CD8-positive, alpha-beta memory T cell (primary cell): Measurements from ENCODE around the gene LTB4R. TPM values are rescaled to one million over a fixed set of nuclear protein-coding genes. Genes with fewer than 3 reads are reported as not detected.
A peak's percentile ranks its signal among the peaks of the same experiment; 100 is the strongest.

Experiments
- CTCF ChIA-PET: fragments of 350-600 bp; sonication (Branson Sonifier 250); formaldehyde crosslinking; loops from one replicate; lab custom pipeline; 2021; ENCODE audit warnings: antibody characterized with exemption; lab: Charles Lee
- POLR2A ChIA-PET: fragments of 350-600 bp; sonication (Branson Sonifier 250); formaldehyde crosslinking; loops from one replicate; lab custom pipeline; 2021; ENCODE audit warnings: antibody characterized with exemption; lab: Charles Lee
- DNase-seq, 5 donors: peaks; one replicate each; pipeline versions ENCODE4 v3.0.0 to v3.0.0-alpha.2; 2020 to 2022; ENCODE audit warnings: mixed read lengths in 1 of 5
- H3K27ac ChIP-seq: one replicate; pipeline ENCODE4 v1.7.0; 2013; ENCODE audit warnings: low read depth, mild to moderate bottlenecking, low read length, moderate library complexity
- H3K27me3 ChIP-seq: 2 replicates; pipeline ENCODE4 v1.7.0; 2013; ENCODE audit warnings: low read length, mild to moderate bottlenecking; ENCODE audit not compliant: insufficient read depth, poor library complexity, severe bottlenecking
- H3K36me3 ChIP-seq: 2 replicates; pipeline ENCODE4 v1.7.0; 2013; ENCODE audit warnings: mild to moderate bottlenecking, low read length, moderate library complexity; ENCODE audit not compliant: insufficient read depth
- H3K4me1 ChIP-seq: 2 replicates; pipeline ENCODE4 v1.7.0; 2013; ENCODE audit warnings: mild to moderate bottlenecking, low read length, moderate library complexity; ENCODE audit not compliant: insufficient read depth
- H3K4me3 ChIP-seq: 2 replicates; pipeline ENCODE4 v1.7.0; 2013; ENCODE audit warnings: mild to moderate bottlenecking, low read length
- H3K9me3 ChIP-seq: 2 replicates; pipeline ENCODE4 v1.7.0; 2013; ENCODE audit warnings: mild to moderate bottlenecking, low read length
- H3K27ac Mint-ChIP-seq, 8 donors: one replicate each; pipeline ENCODE4 v1.8.0; 2020 to 2021; ENCODE audit warnings: mixed read lengths in 8 of 8, mild to moderate bottlenecking in 6 of 8, inconsistent platforms in 3 of 8, moderate library complexity in 3 of 8
- H3K27me3 Mint-ChIP-seq, 2 donors: one replicate each; pipeline ENCODE4 v1.8.0; 2020 to 2021; ENCODE audit warnings: mixed read lengths in 2 of 2, mild to moderate bottlenecking in 1 of 2, moderate library complexity in 1 of 2
- H3K36me3 Mint-ChIP-seq, 3 donors: one replicate each; pipeline ENCODE4 v1.8.0; 2020 to 2021; ENCODE audit warnings: mixed read lengths in 3 of 3, inconsistent platforms in 1 of 3, mild to moderate bottlenecking in 1 of 3
- H3K4me1 Mint-ChIP-seq, 3 donors: one replicate each; pipeline ENCODE4 v1.8.0; 2020 to 2021; ENCODE audit warnings: mixed read lengths in 3 of 3, inconsistent platforms in 1 of 3, mild to moderate bottlenecking in 1 of 3
- H3K4me3 Mint-ChIP-seq, 7 donors: one replicate each; pipeline ENCODE4 v1.8.0; 2020 to 2021; ENCODE audit warnings: mixed read lengths in 7 of 7, mild to moderate bottlenecking in 6 of 7, moderate library complexity in 4 of 7, inconsistent platforms in 2 of 7
- H3K9me3 Mint-ChIP-seq, 5 donors: one replicate each; pipeline ENCODE4 v1.8.0; 2020 to 2022; ENCODE audit warnings: mixed read lengths in 5 of 5, mild to moderate bottlenecking in 3 of 5, moderate library complexity in 2 of 5, inconsistent platforms in 1 of 5
- polyA plus RNA-seq: library from polyadenylated mRNA; unstranded; fragments of 300-500 nt; fragmentation: Illumina TruSeq; gene quantifications from one replicate; pipeline ENCODE4 v1.2.3, GENCODE V29; 2021
- total RNA-seq, 2 experiments: library from RNA; stranded (reverse); gene quantifications; one replicate each; pipeline ENCODE4 v1.2.3, GENCODE V29; 2021

LTB4R gene
- total and polyA plus RNA-seq, 3 experiments from 2014 or later = 9.8 to 12.3 (median 10.3) TPM

GRCh38 chr14:24267516-24267915, 43.8 kb upstream of the LTB4R start:
- H3K27me3 ChIP-seq = no peaks in the 10 kb centered on the region
- DNase-seq = no peak
- no peak overlapping the region for H3K27ac ChIP-seq
- Mint-ChIP-seq H3K36me3 (peaks cover 7 to 60% (median 10%) of the 10 kb centered on the region in 3 donors), H3K27ac (peak overlapping the region in 1 of 8 donors; percentile 78), H3K9me3 (no peaks in the 10 kb centered on the region), H3K4me1 (peaks cover 22 to 25% (median 24%) of the 10 kb centered on the region in 3 donors), H3K4me3 (peak overlapping the region in 2 of 7 donors; percentile 46 to 79), H3K27me3 (peaks cover 0 to 3% of the 10 kb centered on the region in 2 donors)
- H3K36me3 ChIP-seq = peaks cover 22% of the 10 kb centered on the region
- no peak overlapping the region for H3K4me3 ChIP-seq
- H3K9me3 ChIP-seq = no peaks in the 10 kb centered on the region
- ChIA-PET POLR2A (no interaction called here), CTCF (interaction anchor here (5.4 kb wide), 1 partner anchor 23 kb away, joined by 94 read pairs; the partner anchor contains the start of gene TINF2)
- peaks cover 14% of the 10 kb centered on the region for H3K4me1 ChIP-seq

DNA sequence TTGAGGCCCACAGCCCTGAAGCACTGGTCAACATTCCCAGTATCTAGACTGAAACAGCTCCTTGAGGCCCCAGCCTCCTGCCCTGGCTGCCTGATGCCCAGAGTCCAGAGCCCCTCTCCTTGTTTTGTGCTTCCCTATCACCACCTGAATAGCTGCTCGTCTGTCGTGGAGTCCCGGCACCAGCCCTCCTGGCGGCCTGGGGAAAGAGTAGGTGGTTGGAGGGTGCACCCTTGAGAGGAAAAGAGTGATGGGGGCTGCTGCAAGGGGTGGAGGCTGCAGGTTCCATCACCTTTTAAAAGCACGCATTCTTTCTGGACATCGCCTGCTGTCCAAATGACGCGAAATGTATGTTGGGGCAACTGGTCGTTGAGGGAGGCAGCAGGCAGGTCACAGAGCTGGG, 43.1 kb upstream of the LTB4R start:
- Histone ChIP-seq H3K36me3 (peaks cover 22% of the 10 kb centered on the region), H3K4me1 (peaks cover 19% of the 10 kb centered on the region), H3K4me3 (no peak overlapping the region), H3K27ac (no peak overlapping the region), H3K27me3 (no peaks in the 10 kb centered on the region), H3K9me3 (no peaks in the 10 kb centered on the region)
- Mint-ChIP-seq H3K4me3 (no peak overlapping the region), H3K9me3 (no peaks in the 10 kb centered on the region), H3K27me3 (peaks cover 0 to 5% of the 10 kb centered on the region in 2 donors), H3K27ac (no peak overlapping the region), H3K36me3 (peaks cover 7 to 59% (median 9%) of the 10 kb centered on the region in 3 donors), H3K4me1 (peaks cover 27 to 29% (median 29%) of the 10 kb centered on the region in 3 donors)
- ChIA-PET CTCF (interaction anchor here (5.4 kb wide), 1 partner anchor 24 kb away, joined by 94 read pairs; the partner anchor contains the start of gene TINF2), POLR2A (no interaction called here)
- DNase-seq = no peak

DNA sequence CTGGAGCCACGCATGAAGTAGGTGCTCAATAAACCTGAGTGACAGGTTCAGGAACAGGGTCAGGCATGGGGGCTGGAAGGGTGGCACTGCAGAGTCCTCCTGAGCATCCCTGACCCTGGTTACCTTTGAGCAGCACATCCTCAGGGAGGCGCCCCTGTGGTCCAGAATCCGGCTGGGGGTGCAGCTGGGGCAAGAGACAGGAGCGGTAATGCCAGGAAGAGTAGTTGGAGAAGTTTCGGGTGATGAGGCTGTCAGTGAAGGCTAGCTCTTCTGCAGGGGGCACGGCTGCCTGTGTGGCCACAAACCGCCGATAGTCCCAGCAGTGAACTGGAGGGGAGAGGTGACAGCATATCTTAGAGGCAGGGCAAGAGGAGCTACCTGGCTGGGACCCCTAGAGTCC, 41.9 kb upstream of the LTB4R start:
- H3K9me3 Mint-ChIP-seq = no peaks in the 10 kb centered on the region
- ChIA-PET CTCF (interaction anchor here (1.1 to 5.4 kb wide), 6 partner anchors 25 to 108 kb away, joined by 4 to 94 read pairs (median 20); partner anchors contain the start of genes CHMP4A, IRF9, LTB4R and LTB4R2), POLR2A (interaction anchor here (0.9 kb wide), 1 partner anchor 27 kb away, joined by 3 read pairs; the partner anchor contains the start of gene TINF2)
- peak in 1 of 5 donors; percentile 33 for DNase-seq
- H3K27ac Mint-ChIP-seq = peak overlapping the region in 4 of 8 donors; percentile 6 to 57 (median 46)
- Histone ChIP-seq H3K36me3 (peaks cover 22% of the 10 kb centered on the region), H3K27ac (no peak overlapping the region), H3K27me3 (no peaks in the 10 kb centered on the region), H3K4me1 (peaks cover 27% of the 10 kb centered on the region), H3K4me3 (no peak overlapping the region), H3K9me3 (no peaks in the 10 kb centered on the region)
- peak overlapping the region in 1 of 7 donors; percentile 25 for H3K4me3 Mint-ChIP-seq
- peaks cover 7 to 58% (median 9%) of the 10 kb centered on the region in 3 donors for H3K36me3 Mint-ChIP-seq
- peaks cover 0 to 5% of the 10 kb centered on the region in 2 donors for H3K27me3 Mint-ChIP-seq
- H3K4me1 Mint-ChIP-seq = peaks cover 37 to 40% (median 38%) of the 10 kb centered on the region in 3 donors

DNA sequence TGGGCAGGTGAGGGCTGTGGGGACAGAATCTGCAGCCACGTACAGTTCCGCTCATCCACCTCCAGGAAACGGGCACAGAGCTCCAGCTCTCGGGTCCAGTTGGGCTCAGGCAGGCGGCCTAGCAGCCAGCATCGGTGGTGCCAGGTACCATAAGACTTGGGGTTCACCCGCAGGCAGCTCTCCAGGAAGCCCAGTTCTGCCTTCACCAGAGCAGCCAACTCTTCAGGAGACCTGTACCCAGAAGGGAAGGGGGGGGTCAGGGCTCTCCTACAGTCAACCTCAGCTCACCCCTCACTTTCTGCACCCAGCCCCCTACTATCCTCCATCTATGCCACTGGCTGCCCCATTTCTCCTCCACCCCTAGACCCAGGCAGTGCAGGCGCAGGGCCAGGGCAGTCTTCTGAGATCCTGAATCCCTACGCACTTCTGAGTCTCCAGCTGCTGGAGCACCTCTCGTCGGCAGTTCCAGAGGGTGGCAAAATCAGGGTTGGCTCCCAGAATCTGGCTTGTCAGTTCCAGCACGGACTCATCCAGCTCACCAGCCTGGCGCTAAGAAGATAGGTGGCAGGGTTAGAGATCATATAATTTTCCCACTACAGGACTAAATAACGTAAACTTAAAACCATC, 41.3 kb upstream of the LTB4R start:
- H3K4me3 Mint-ChIP-seq = peak overlapping the region; percentile 88 to 93 (median 92)
- H3K4me3 ChIP-seq = no peak overlapping the region
- H3K36me3 Mint-ChIP-seq = peaks cover 7 to 52% (median 9%) of the 10 kb centered on the region in 3 donors
- DNase-seq = peak in 1 of 5 donors; percentile 46
- H3K9me3 Mint-ChIP-seq = no peaks in the 10 kb centered on the region
- H3K4me1 Mint-ChIP-seq = peaks cover 37 to 41% (median 39%) of the 10 kb centered on the region in 3 donors
- H3K36me3 ChIP-seq = peaks cover 22% of the 10 kb centered on the region
- H3K27me3 ChIP-seq = no peaks in the 10 kb centered on the region
- H3K4me1 ChIP-seq = peaks cover 30% of the 10 kb centered on the region
- H3K27me3 Mint-ChIP-seq = peaks cover 0 to 5% of the 10 kb centered on the region in 2 donors
- no peak overlapping the region for H3K27ac ChIP-seq
- POLR2A ChIA-PET = interaction anchor here (0.6 to 2.8 kb wide), 8 partner anchors 13 to 971 kb away, joined by 3 to 28 read pairs (median 8); partner anchors contain the start of genes CHMP4A, DCAF11, LTB4R and NRL
- CTCF ChIA-PET = interaction anchor here (1.0 to 5.4 kb wide), 17 partner anchors 8 to 161 kb away, joined by 3 to 94 read pairs (median 6); partner anchors contain the start of genes CHMP4A, CIDEB, DHRS1 and EMC9
- no peaks in the 10 kb centered on the region for H3K9me3 ChIP-seq
- peak overlapping the region in 7 of 8 donors; percentile 17 to 98 (median 96) for H3K27ac Mint-ChIP-seq

- H3K27ac ChIP-seq = peak overlapping the region; percentile 86
- H3K27me3 ChIP-seq = no peaks in the 10 kb centered on the region
- H3K9me3 ChIP-seq = no peaks in the 10 kb centered on the region
- H3K27ac Mint-ChIP-seq = peak overlapping the region; percentile 96 to 98 (median 97)
- H3K4me3 ChIP-seq = peak overlapping the region; percentile 63
- H3K4me3 Mint-ChIP-seq = peak overlapping the region; percentile 88 to 93 (median 92)
- peaks cover 0 to 5% of the 10 kb centered on the region in 2 donors for H3K27me3 Mint-ChIP-seq
- peaks cover 7 to 46% (median 9%) of the 10 kb centered on the region in 3 donors for H3K36me3 Mint-ChIP-seq
- H3K4me1 ChIP-seq = peaks cover 30% of the 10 kb centered on the region
- H3K4me1 Mint-ChIP-seq = peaks cover 37 to 44% (median 41%) of the 10 kb centered on the region in 3 donors
- ChIA-PET POLR2A (interaction anchor here (0.5 to 2.8 kb wide), 13 partner anchors 14 to 971 kb away, joined by 3 to 28 read pairs (median 6); partner anchors contain the start of genes CBLN3, CHMP4A, DCAF11 and KHNYN), CTCF (interaction anchor here (0.7 to 5.4 kb wide), 20 partner anchors 9 to 160 kb away, joined by 3 to 94 read pairs (median 6); partner anchors contain the start of genes CHMP4A, CIDEB, DHRS1 and EMC9)
- peaks cover 20% of the 10 kb centered on the region for H3K36me3 ChIP-seq
- DNase-seq = no peak
- no peaks in the 10 kb centered on the region for H3K9me3 Mint-ChIP-seq
Measured at GRCh38 chr14:24270537-24271133, 40.7 kb upstream of the LTB4R start.

DNA sequence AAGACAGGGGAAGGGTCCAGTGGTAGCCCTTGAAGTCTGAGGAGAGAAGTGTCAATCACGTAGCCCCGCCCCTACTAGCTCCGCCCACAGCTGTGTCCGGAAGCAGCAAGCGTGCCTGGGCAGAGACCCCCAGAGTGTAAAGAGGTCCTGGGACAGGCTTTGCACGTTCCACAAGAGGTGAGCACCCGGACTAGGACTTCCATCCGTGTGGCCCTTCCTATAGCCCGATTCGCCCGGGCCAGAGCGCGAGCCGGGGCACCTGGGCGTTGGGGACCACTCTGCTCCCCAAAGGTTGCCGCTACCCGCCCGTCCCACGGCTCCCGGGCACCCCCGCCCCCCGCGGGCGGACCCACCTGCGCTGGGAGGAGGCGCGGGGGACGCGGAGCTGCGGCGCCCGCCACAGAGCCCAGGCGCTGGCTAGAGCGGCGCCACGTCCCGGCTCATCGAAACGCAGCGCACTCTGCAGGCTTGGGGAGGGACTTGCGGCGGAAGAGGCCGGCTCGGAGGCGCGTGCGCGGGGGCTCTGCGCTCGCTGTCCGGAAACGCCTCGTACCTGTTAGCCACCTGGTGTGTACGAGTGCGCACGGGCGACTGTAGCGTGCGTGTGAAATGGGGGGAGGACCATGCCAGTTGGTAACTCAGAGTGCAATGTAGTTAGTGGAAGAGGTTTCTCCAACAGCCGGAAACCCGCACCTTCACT, 40.0 kb upstream of the LTB4R start, which contains the start of gene RABGGTA:
TSS of gene RABGGTA (minus strand) at position 464 of the 700 bp plus-strand sequence. CDS start 482 bp downstream, outside the sequence.
- no peaks in the 10 kb centered on the region for H3K9me3 ChIP-seq
- Mint-ChIP-seq H3K4me3 (peak within 1 kb of the TSS; percentile 88 to 93 (median 92)), H3K27me3 (peaks cover 0 to 5% of the 10 kb centered on the region in 2 donors), H3K27ac (peak within 1 kb of the TSS; percentile 96 to 99 (median 98)), H3K9me3 (no peaks in the 10 kb centered on the region), H3K36me3 (peaks cover 7 to 39% (median 9%) of the 10 kb centered on the region in 3 donors), H3K4me1 (peaks cover 37 to 44% (median 41%) of the 10 kb centered on the region in 3 donors)
- no peaks in the 10 kb centered on the region for H3K27me3 ChIP-seq
- H3K4me3 ChIP-seq = peak within 1 kb of the TSS; percentile 63
- ChIA-PET CTCF (interaction anchor here (0.7 to 5.4 kb wide), 20 partner anchors 9 to 160 kb away, joined by 3 to 94 read pairs (median 6); partner anchors contain the start of genes CHMP4A, CIDEB, DHRS1 and EMC9), POLR2A (interaction anchor here (0.5 to 2.8 kb wide), 15 partner anchors 9 to 264 kb away, joined by 3 to 28 read pairs (median 4); partner anchors contain the start of genes CBLN3, CHMP4A, DCAF11 and KHNYN)
- peaks cover 30% of the 10 kb centered on the region for H3K4me1 ChIP-seq
- H3K36me3 ChIP-seq = peaks cover 19% of the 10 kb centered on the region
- DNase-seq = peak; percentile 87 to 98 (median 96)
- H3K27ac ChIP-seq = peak within 1 kb of the TSS; percentile 86
